Activated CD4-positive, alpha-beta T cell treated with anti-CD3 and anti-CD28 coated beads for 1 hour (primary cell): ENCODE data around the gene SAMD5.

Experiments used
- DNase-seq: peaks from one replicate; pipeline ENCODE4 v3.0.0-alpha.2; 2020

The SAMD5 gene

DNA sequence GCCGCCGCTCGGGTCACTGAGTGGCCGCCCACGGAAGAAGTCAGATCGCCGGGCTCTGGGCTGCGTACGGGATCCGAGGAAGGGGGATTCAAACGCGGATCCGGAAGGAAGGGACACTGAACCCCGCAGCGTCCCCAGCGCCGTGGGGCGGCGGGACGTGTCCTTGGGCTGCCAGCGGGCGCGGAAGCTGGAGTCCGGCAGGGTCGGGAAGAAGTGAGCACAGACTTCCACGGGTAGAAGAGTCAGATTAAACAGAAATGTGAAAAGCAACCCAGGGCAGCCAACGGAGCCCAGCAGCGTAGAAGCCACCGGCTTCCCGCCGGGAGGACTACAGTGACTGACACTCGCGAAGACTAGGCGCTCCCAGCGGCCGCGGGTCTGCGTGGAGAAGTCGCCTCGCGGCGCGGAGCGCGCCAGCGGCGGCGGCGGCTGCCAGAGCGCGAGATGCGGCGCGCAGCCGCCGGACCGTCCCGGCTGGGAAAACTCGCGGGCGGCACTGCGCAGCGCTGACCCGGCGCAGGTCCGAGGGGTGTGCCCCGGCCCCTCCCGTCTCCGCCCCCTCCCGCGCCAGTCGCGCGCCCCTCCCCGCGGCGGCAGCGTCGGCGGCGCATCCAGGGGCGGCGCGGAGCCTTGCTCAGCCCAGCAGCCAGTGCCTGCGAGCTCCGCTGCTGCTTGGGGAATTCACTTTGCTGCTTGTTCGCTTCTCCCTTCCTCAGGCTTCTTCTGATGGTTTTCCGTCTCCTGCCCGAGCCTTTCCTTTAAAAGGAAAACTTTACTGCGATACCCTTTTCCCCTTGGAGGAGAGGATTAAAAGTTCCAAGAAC, at the start of gene SAMD5:
Gene SAMD5, plus strand, starts transcription at position 649 of the 824 bp plus-strand sequence. CDS start 239 bp downstream, outside the sequence.
- no peak for DNase-seq

DNA sequence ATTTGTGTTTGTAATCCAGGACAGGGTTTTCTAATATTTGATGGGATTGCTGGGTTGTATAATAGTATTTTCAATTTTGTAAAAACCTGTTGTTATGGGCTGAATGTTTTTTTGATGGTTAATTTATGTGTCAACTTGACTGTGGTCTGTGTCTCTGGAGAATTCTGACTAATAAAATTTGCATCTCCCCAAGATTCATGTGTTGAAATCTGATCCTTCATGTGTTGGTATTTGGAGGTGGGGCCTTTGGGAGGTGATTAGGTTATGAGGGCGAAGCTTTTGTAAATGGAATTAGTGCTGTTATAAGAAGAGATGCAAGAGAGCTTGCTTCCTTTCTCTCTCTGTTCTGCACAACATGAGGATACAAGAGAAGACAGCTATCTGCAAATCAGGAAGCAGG, 48.7 kb upstream of the SAMD5 start:
- DNase-seq = no peak

- DNase-seq = no peak
These were observed 44.8 kb upstream of the SAMD5 start for GRCh38 chr6:147463651-147464050.

GRCh38 chr6:147467428-147467827, 41.1 kb upstream of the SAMD5 start:
- DNase-seq = no peak

DNA sequence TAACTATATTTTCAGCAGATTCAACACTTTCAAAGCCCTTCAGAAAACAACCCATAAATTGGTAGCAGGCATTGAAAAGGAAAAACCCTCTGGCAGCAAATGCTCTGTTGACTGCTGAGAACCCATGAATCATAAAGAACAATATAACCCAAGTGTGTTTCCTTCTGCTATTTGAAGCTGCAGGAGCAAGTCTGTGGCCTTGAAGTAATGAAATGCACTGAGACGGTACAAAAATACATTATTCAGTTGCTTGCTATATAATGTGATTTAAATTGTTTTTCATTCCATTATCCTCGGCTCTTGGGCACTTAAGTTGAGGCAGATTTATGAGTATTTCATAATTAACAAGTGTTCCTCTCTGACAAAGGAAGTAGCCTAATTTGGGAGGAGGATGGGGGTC, 40.6 kb upstream of the SAMD5 start:
- DNase-seq = no peak

DNA sequence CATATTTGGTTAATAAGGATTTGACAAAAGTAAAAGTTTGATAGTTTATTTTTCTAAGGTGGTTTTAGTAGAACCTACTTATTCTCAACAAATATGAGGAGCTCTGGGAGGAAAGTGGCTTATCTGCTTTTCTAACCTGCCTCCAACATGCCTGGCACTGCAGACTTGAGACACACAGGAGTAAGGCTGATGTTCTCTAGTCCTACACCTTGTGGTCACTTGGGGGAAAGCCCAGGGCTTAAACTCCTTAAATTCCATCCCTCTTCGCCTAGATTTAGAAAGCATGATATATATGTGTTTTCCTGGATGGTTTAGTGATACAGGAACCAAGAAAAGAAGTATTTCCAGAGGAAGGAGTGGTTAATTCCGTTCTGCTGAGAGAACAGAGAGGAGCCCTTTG, 39.9 kb upstream of the SAMD5 start:
- DNase-seq = no peak

- DNase-seq = no peak
These were observed 28.6 kb upstream of the SAMD5 start for GRCh38 chr6:147479857-147480256.

GRCh38 chr6:147486683-147487082, 21.8 kb upstream of the SAMD5 start:
- no peak for DNase-seq

GRCh38 chr6:147497472-147497871, 11.0 kb upstream of the SAMD5 start:
- no peak for DNase-seq

DNA sequence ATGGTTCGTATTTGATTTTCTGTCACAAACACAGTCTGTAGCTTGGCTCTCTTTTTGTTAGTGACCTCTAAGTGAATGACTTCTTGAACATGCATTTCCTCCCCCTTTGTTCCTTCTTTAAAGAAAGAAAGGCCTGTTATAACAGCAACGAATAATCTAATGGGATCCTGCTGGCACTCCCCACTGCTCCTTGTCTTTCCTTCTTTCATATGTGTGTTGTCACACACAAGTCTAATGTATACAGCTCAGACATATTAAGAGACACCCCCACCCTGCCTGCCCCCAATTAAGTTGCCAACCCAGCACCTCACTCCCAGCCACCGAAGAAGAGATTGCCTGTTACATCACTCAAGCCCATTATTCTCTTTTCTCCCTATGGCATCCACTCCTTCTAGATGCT, 4.9 kb upstream of the SAMD5 start:
- no peak for DNase-seq

DNA sequence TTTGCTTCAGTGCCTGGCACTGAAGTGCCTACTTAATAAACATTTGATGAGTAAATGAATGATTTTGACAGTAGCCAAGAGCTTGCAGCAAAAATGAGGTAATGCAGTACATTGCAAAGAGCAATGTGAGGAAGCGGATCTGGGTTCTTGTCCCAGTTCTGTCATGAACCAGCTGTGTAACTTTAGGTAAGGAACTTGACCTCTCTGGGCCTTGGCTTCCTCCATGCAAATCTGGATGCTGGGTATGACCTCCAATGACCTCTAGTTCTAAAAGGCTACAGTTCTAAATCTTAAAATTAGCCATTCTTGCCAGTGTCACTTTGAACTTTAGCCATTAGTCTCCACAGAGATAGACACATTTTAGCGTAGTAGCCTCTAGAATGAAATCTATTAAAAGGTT, 3.6 kb upstream of the SAMD5 start:
- no peak for DNase-seq

DNA sequence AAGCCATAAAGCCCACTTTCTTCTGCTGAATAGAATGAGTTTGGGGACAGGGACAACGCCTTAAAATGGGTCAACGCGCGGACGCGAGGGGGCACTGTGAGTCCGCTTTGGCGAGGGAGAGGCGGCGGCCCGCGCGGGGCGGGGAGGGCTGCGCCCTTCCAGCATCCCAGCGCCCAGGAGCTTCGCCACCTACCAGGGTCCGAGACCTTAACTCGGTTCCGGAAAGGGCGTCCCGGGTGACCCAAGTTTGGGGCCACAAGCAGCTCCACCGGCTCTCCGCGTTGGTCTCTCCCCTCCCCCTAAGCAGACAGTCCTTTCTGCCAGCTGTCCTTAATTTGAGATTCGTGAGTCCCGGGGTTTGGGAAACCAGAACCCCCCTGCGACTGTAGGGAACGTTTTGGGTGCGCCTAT, 1.8 kb upstream of the SAMD5 start:
- no peak for DNase-seq

GRCh38 chr6:147507162-147508041, 1.1 kb upstream of the SAMD5 start:
- DNase-seq = no peak

GRCh38 chr6:147508866-147509608, 547 bp downstream of the SAMD5 start:
- DNase-seq = no peak

GRCh38 chr6:147509891-147510290, 1.4 kb downstream of the SAMD5 start:
- no peak for DNase-seq

GRCh38 chr6:147510929-147511590, 2.6 kb downstream of the SAMD5 start:
- no peak for DNase-seq

DNA sequence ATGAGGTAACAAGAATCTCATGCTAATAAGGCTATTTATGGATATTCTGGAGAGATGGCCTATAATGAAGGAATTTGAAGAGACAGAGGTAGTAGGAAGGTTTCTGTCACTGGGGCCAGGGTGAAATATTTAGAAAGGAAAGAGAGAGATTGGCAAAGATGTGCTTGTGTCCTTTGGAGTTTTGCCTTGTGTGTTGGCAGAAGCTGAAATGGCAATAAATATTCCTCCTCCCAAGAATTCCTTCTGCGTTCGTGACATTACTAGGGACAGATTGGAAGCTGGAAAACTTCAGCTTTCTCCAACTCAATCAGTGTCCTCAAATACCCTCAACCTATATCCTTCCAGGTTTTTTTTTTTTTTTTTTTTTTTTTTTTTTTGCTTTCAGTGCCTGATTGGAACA, 6.3 kb downstream of the SAMD5 start:
- DNase-seq = no peak

GRCh38 chr6:147515327-147515726, 6.8 kb downstream of the SAMD5 start:
- DNase-seq = no peak

- no peak for DNase-seq
These were observed 14.1 kb downstream of the SAMD5 start for GRCh38 chr6:147522597-147522996.

DNA sequence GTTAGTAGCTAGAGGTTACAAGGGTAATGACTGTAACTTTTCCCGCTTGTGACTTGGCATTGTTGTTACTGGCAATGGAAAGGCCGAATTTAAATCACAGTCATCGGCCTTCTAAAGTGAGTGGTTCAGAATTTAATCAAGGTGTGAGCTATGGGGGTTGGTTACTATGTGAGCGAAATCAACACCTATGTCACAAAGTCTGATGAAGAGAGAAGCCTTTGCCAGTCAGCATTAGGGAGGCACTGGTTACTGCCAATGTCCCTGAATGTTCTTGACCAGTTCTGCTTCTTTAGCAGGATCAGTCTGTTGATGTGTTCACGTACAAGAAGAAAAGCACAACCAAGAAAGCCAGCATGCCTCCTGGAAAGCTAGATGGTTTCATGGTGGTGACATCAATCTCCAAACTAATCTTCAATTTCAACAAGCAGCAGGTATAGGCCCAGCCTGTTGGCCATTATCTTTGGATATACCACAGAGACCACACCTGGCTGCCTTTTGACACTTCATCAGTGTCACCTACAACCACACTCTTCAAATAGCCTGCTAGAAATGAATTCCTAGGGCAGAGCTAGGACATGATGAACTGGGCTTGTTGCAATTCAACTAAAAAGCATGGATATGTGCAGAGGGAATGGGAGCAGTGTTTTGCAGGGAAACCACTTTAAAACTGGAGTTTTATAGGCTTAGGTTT, 17.2 kb downstream of the SAMD5 start:
- no peak for DNase-seq

GRCh38 chr6:147527197-147527596, 18.7 kb downstream of the SAMD5 start:
- DNase-seq = no peak

GRCh38 chr6:147528511-147529145, 20.1 kb downstream of the SAMD5 start:
- no peak for DNase-seq
